Progenitor cell of endocrine pancreas (in vitro differentiated cells): ENCODE results near the gene FANK1. TPM values are rescaled to one million over a fixed set of nuclear protein-coding genes. Genes with fewer than 3 reads are reported as not detected.
"Not testable (repeated sequence)": the region's sequence is repeated elsewhere in the genome, so short reads cannot be mapped to it uniquely, and the experiment has no call there.

ENCODE experiments used
- DNase-seq: peaks from one replicate; pipeline ENCODE4 v3.0.0; 2021; ENCODE audit warnings: low spot score; ENCODE audit not compliant: unreplicated experiment
- H3K27ac Mint-ChIP-seq: 2 replicates; pipeline ENCODE4 v1.8.0; 2021; ENCODE audit warnings: mild to moderate bottlenecking, moderate library complexity, mixed read lengths
- H3K27me3 Mint-ChIP-seq: 2 replicates; pipeline ENCODE4 v1.8.0; 2021; ENCODE audit warnings: mixed read lengths
- H3K36me3 Mint-ChIP-seq: 2 replicates; pipeline ENCODE4 v1.8.0; 2022; ENCODE audit warnings: mixed read lengths; ENCODE audit not compliant: insufficient read depth
- H3K4me1 Mint-ChIP-seq: 2 replicates; pipeline ENCODE4 v1.8.0; 2021; ENCODE audit warnings: low read depth, mixed read lengths
- H3K4me3 Mint-ChIP-seq: 2 replicates; pipeline ENCODE4 v1.8.0; 2021; ENCODE audit warnings: low read depth, mild to moderate bottlenecking, moderate library complexity, mixed read lengths
- H3K9me3 Mint-ChIP-seq: 2 replicates; pipeline ENCODE4 v1.8.0; 2021; ENCODE audit warnings: low read depth, mixed read lengths
- CTCF ChIP-seq: fragments of 200-600 bp; sonication (generic); IDR thresholded peaks from one replicate; pipeline ENCODE4 v1.5.0; 2021; ENCODE audit warnings: antibody characterized with exemption, mild to moderate bottlenecking; ENCODE audit not compliant: unreplicated experiment
- total RNA-seq: library from RNA; stranded (reverse); gene quantifications from 2 replicates; pipeline ENCODE4 v1.2.1, GENCODE V29; 2021

The FANK1 gene
- total RNA-seq, 1 donor from 2014 or later: 3.2 TPM

DNA sequence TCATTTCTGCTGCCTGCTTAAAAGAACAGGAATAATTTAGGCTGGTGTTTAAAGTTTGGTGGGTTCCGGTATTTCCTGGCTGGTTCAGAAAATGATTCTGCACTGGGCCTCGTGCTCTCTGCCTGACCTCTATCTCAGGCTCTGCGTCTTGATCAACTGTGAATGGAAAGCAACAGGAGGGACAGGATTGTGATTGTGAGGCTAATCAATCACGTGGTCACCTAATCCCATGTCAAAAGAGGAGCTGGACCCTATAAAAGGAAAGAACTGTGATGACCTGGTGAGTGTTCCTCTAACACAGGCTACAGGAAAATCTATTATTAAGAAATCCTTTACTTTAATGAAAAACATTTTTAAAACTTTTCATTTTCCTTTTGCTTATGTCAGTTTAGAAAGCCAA is 15.2 kb upstream of the FANK1 start, which contains the start of gene DHX32:
Gene DHX32 (minus strand): TSS at position 101 of the 400 bp plus-strand sequence. CDS start 468 bp downstream, outside the sequence.
- TF ChIP-seq CTCF: no peak
- H3K9me3 Mint-ChIP-seq: peaks cover 3% of the 10 kb centered on the region
- peaks cover 20% of the 10 kb centered on the region for H3K36me3 Mint-ChIP-seq
- H3K4me1 Mint-ChIP-seq: peaks cover 12% of the 10 kb centered on the region
- H3K27me3 Mint-ChIP-seq: no peaks in the 10 kb centered on the region
- no peak within 1 kb of the TSS for H3K4me3 Mint-ChIP-seq
- no peak for DNase-seq
- peak within 1 kb of the TSS; percentile 25 for H3K27ac Mint-ChIP-seq

- Mint-ChIP-seq H3K27me3 (no peaks in the 10 kb centered on the region), H3K4me1 (peaks cover 12% of the 10 kb centered on the region), H3K9me3 (no peaks in the 10 kb centered on the region), H3K36me3 (peaks cover 12% of the 10 kb centered on the region), H3K27ac (no peak overlapping the region), H3K4me3 (no peak overlapping the region)
- TF ChIP-seq CTCF: no peak
- no peak for DNase-seq
These were observed 13.8 kb upstream of the FANK1 start for GRCh38 chr10:125882596-125882995.

DNA sequence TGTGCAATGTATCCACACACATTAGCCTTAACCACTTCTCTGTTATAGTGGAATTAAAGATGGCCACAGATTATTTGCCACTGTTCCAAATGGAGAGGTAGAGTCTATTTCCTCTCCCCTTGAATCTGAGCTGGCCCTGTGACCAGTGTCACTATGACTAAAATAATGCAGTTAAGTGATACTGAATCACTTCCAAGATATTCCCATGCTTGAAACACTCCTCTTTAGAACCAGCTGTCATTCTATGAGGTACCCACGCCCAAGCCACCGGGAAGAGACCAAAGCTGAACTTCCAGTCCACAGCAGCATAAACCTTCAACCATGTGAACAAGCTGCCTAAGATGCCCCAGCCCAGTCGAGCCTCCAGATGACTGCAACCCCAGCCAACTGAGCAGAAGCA is 13.2 kb upstream of the FANK1 start:
- peaks cover 12% of the 10 kb centered on the region for H3K4me1 Mint-ChIP-seq
- no peak for TF ChIP-seq CTCF
- peaks cover 9% of the 10 kb centered on the region for H3K36me3 Mint-ChIP-seq
- no peaks in the 10 kb centered on the region for H3K9me3 Mint-ChIP-seq
- no peak for DNase-seq
- no peaks in the 10 kb centered on the region for H3K27me3 Mint-ChIP-seq
- no peak overlapping the region for H3K27ac Mint-ChIP-seq
- no peak overlapping the region for H3K4me3 Mint-ChIP-seq

- Mint-ChIP-seq H3K9me3 (peaks cover 3% of the 10 kb centered on the region), H3K4me1 (peaks cover 3% of the 10 kb centered on the region), H3K4me3 (no peak overlapping the region), H3K27me3 (no peaks in the 10 kb centered on the region), H3K36me3 (peaks cover 2% of the 10 kb centered on the region), H3K27ac (no peak overlapping the region)
- TF ChIP-seq CTCF: no peak
- no peak for DNase-seq
These were observed 9.4 kb upstream of the FANK1 start for GRCh38 chr10:125886914-125887512.

- H3K4me1 Mint-ChIP-seq, H3K4me3 Mint-ChIP-seq, DNase-seq: not testable (repeated sequence)
These were observed 6.9 kb upstream of the FANK1 start for GRCh38 chr10:125889441-125889840.

DNA sequence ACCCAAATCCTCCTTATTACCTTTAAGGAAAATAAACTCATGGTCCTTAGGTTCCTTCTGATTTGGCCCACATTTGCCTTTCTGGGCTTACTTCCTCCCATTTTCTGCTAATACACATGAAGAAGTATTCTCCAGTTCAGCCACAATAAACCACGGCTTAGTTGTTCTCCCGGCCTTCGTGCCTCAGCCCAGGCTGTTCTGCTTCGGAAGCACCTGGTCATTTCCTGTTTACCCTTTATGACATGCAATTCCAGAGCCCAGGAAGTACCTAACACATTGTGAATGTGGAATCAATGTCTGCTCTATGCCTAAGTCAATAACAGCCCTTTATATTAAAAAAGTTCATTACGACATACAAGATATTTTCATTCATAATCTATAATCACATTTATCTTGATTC is 4.0 kb upstream of the FANK1 start:
- H3K4me3 Mint-ChIP-seq, H3K27ac Mint-ChIP-seq, H3K4me1 Mint-ChIP-seq, H3K36me3 Mint-ChIP-seq, H3K9me3 Mint-ChIP-seq, DNase-seq: not testable (repeated sequence)
- peaks cover 13% of the 10 kb centered on the region for H3K27me3 Mint-ChIP-seq

More at GRCh38 chr10:125889441-125889840, 6.9 kb upstream of the FANK1 start:
- not testable (repeated sequence) for H3K27me3 Mint-ChIP-seq, H3K9me3 Mint-ChIP-seq, H3K36me3 Mint-ChIP-seq, H3K27ac Mint-ChIP-seq

DNA sequence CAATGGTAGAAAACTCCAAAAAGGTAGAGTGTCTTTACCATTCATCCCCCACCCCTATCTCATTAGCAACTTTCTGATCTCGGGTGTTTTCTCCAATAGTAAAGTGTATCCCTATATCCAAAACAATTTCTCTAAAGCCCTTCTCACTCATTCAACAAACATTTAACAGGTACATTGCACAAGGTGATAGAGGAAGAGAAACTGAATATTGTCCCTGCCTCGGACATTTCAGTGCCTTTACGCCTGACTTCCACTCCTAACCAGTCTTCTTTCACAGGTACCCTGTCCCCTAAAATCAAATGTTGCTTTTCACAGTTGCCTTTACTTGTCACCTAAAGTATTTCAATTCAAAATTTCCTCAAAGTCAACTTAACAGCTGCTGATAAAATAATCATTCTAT is 2.2 kb upstream of the FANK1 start:
- peaks cover 20% of the 10 kb centered on the region for H3K27me3 Mint-ChIP-seq
- not testable (repeated sequence) for H3K27ac Mint-ChIP-seq, H3K4me1 Mint-ChIP-seq, DNase-seq, H3K36me3 Mint-ChIP-seq, H3K4me3 Mint-ChIP-seq, H3K9me3 Mint-ChIP-seq

- H3K9me3 Mint-ChIP-seq, H3K4me1 Mint-ChIP-seq: not testable (repeated sequence)
- H3K27me3 Mint-ChIP-seq: peaks cover 31% of the 10 kb centered on the region
These were observed 955 bp upstream of the FANK1 start for GRCh38 chr10:125895130-125896087.

GRCh38 chr10:125897317-125897716 is 953 bp downstream of the FANK1 start:
- H3K27ac Mint-ChIP-seq, H3K9me3 Mint-ChIP-seq, DNase-seq, H3K36me3 Mint-ChIP-seq, H3K4me1 Mint-ChIP-seq: not testable (repeated sequence)
- H3K4me3 Mint-ChIP-seq: peak overlapping the region; percentile 88
- H3K27me3 Mint-ChIP-seq: peaks cover 49% of the 10 kb centered on the region

More at GRCh38 chr10:125895130-125896087, 955 bp upstream of the FANK1 start:
- not testable (repeated sequence) for H3K36me3 Mint-ChIP-seq
- H3K27ac Mint-ChIP-seq: peak overlapping the region; percentile 87
- H3K4me3 Mint-ChIP-seq: peak overlapping the region; percentile 88
- DNase-seq: peak; percentile 65
